GM19438 (cell line): Measurements from ENCODE around the gene ABCB11.

ENCODE experiments used
- ATAC-seq: cut with Tn5 transposase; IDR thresholded peaks from one replicate; pipeline ENCODE4 v1.9.1; 2021; ENCODE audit warnings: low read depth; ENCODE audit not compliant: unreplicated experiment

ABCB11 gene

DNA sequence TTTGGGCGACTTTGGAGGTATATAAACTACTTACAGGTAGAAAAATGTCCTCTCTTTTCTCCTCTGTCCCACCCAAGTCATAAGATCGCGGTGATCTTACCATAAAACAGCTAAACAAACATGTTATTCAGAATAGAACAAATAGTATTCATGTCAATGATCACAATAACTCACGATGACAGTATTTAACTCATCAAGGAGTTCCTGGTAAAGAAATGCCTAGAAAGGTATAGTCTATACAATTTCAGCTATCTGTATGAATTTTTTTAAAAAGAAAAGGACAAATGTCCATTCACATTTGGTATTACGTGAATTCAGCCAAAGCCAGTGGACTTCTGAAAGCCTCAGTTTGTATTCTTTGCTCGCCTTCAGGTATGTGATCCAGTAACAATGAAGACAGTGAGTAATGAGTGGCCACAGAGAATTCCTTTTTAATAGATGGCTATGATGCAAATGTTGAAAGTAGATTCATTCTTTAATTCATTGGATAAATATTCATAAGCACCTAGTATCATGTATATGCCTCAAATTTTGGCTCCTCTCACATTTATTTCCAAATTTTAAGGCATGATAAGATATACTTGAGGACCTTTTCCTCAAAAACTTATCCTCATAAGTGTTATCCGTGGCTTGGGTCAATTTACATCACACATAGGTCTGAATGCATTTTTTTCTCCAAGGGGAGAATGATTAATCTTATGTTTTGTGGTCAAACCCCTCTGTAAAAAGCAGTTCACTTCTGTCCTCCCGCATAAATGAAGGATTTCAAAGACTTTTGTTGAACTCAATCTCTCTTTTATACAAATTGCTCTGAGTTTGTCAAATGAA is 20.3 kb downstream of the ABCB11 start:
- no peak for ATAC-seq

DNA sequence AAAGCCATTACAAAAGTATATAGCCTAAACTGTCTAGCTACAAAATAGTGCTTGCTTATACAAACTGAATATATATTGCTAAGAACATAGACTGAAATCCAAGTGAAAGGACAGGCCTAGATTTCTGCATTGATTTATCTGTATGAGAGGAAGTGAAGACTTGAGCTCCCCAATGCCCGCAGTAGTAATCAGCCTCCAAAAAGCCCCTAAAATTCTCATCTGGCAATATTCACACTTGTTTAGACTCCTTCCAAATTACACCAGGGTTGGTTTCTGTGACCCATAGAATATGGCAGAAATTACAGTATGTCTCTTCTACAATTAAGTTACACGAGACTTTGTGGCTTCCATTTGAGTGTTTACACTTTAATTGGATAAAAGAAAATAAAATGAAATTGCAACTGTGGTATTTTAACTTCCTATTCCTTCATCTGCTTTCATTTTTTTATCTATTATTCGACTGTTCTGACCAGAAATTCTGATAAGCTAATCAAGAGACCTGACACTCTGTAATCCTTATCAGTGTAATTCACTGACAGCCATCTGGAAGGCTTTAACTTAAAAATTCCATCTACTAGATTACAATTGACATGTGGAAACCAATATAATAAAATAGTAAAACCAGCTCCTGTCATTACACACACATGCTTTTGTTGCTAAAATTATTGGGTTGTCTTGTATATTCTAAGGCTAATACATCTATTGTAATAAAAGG is 21.1 kb downstream of the ABCB11 start:
- ATAC-seq = no peak

DNA sequence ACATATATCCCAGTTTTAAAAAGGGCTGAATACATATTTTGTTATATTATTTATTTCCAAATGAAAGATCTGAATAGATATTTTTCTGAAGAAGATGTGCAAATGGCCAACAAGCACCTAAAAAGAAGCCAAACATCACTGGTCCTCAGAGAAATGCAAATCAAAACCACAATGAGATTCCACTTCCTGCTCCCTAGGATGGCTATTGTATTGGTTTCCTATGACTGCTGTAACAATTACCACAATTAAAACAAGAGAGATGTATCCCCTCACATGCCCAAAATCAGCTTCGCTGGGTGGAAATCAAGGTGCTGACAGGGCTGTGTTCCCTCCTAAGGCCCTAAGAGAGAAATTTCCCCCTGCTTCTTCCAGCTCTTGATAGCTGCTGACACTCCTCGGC is 23.2 kb downstream of the ABCB11 start:
- ATAC-seq = no peak

DNA sequence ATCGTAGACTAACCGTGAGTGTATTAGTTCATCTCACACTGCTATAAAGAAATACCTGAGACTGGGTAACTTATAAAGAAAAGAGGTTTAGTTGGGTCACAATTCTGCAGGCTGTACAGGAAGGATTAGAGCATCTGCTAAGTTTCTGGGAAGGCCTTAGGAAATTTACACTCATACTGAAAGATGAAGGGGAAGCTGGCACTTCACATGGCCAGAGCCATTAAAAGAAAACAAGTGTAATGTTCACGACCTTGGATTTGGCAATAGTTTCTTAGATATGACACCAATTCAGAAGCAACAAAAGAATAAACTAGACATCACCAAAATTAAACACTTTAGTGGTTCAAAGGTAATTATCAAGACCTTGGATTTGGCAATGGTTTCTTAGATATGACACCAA is 23.8 kb downstream of the ABCB11 start:
- no peak for ATAC-seq

DNA sequence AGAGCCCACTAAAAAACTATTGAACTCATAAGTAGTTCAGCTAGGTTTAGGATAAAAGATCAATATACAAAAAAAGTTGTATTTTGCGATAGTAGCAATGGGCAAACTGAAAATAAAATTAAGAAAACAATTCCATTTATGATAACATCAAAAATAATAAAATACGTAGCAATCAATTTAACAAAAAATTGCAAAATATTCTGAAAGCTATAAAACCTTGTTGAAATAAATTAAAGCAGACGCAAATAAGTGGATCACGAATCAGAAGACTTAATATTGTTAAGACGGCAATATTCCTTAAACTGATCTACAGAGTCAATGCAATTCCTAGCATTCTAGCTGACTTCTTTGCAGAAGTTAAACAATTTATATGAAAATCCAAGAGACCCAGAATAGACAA is 24.5 kb downstream of the ABCB11 start:
- ATAC-seq = no peak

DNA sequence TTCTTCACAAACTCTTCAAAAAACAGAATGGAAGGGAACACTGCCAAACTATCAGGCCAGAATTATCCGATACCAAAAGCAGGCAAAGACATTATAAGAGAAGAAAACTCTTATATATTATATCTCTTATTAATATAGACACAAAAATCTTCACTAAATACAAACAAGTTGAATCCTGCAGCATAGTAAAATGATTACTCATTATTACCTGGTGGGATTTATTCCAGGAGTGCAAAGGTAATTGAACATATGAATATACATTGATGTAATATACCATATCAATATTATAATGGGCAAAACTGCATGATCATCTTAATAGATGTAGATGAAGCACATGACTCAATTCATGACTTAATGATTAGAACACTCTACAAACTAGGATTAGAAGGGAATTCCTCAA is 25.1 kb downstream of the ABCB11 start:
- ATAC-seq = no peak

DNA sequence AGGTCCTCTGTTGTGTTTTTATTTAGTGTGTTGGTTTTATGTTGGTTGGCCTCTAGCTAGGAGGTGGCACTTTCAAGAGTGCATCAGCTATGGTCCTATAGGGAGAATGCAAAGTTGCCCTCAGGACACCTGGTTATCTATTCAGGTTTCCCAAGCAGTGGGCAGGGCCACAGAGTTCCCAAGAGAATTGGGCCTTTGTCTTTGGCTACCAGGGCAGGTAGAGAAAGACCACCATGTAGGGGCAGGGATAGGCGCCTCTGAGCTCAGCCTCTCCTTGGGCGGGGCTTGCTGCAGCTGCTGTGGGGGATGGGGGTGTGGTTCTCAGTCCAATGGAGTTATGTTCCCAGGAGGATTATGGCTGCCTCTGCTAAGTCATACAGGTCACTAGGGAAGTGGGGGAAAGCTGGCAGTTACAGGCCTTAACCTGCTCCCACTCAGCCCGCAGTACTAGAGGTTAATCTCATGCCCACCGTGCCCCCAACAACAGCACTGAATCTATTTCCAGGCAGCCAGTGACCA is 26.0 kb downstream of the ABCB11 start:
- no peak for ATAC-seq

DNA sequence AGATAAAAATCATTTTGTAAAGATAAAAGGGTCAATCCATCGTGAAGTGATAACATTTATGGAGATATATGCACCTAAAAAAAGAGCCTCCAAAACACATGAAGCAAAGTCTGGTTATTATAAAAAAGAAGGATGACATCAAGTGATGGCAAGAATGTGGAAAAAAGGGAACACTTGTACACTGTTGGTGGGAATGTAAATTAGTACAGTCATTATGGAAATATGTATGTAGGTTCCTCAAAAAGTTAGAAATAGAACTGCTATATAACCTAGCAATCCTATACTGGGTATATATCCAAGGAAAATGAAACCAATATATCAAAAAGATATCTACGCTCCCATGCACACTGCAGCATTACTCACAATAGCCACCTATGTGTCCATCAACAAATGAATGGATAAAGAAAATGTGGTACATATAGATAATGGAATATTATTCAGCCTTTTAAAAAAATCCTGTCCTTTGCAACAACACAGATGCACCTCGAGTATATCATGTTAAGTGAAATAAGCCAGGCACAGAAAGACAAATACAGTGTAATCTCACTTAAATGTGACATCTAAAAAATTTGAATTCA is 28.9 kb downstream of the ABCB11 start:
- ATAC-seq = no peak

DNA sequence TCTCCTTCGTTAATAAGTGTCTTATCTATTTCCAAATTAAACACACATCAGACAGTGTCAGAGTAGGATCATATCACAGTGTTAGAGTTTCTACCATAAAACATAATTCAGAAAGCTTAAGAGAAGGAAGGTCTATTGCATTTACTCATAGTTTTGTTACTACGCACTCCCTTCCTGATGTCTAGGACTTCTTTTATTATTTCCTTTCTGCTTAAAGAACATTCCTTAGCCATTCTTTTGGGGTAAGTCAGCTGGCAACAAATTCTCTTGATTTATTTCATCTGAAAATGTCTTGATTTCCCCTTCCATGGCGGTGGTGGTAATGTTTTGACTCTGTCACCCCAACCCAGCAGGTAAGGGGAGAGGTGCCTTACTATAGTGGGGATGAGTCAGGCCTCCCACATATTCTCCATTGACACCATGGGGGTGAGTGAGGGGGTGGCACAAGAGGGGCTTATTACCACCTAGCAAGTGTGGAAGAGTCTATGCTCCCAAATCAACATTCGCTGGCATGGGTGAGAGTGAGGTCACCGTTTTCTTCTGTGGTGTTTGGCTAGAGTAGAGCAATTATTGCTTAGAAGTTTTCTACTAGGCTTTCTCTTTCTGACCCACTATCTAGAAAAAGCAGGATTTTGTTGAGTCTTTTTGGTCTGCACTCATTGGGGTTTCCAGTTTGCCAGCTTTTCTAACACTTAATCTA is 29.9 kb downstream of the ABCB11 start:
- no peak for ATAC-seq

DNA sequence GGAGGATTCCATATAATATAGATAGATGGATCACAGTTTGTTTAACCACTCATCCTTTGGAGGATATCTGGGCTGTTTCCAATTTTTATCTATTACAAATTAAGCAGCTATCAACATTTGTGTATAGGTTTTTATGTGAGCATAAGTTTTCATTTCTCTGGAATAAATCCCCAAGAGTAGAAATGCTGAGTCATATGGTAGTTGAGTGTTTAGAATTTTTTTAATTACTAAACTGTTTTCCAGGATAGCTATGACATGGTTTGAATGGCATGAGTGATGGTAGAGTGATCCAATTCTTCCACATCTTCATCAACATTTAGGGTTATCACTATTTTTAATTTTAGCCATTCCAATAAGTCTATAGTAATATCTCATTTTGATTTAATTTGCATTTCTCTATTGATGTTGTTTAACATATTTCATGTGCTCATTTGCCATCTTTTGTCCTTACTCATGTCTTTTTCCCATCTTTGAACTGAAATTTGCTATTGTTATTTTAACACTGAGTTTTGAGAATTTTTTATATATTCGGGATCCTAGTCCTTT is 31.4 kb downstream of the ABCB11 start:
- no peak for ATAC-seq

DNA sequence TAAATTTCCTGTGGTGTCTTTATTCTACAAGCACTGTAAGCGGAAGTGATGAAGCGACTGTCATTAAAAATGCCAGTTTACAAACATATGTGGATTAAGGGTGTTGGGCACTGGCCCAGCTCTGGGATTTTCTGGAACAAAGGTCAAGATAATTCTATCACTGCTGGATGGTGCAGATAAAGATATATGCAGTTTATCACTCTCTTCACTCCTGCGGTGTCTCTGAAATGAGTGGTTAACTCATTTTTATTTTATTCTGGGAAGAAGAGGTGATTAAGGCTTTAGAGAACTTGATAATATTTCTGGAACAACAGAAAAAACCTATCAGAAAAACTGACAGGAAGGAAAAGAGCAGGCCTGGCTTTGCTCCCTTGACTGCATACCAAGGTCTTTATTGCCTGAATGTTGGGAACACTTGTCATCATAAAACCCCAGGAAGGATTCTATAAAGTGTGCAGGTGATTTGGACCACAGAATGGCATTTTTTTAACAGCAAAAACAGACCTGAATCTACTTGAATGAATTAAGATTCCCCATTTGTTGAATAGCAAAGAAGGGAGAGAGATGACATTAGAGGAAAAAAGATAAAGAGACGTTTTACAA is 32.4 kb downstream of the ABCB11 start:
- no peak for ATAC-seq

DNA sequence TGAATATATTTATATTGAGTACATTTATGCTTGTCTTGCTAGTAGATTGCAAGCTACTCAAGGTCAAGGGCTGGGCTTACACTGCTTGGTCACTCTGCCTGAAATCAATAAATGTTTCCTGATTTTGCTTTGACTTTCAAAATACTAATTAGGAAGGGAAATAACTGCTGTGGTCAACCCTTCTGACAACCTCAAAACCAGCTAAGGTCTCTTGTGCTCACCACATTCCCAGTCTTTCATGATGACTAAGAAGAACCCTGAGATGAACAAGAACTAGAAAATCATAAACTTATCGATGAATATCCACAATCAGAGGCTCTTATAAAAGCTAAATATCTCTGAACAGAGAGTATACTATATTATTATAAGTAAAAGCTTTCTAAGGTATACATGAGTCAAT is 33.3 kb downstream of the ABCB11 start:
- ATAC-seq = no peak

DNA sequence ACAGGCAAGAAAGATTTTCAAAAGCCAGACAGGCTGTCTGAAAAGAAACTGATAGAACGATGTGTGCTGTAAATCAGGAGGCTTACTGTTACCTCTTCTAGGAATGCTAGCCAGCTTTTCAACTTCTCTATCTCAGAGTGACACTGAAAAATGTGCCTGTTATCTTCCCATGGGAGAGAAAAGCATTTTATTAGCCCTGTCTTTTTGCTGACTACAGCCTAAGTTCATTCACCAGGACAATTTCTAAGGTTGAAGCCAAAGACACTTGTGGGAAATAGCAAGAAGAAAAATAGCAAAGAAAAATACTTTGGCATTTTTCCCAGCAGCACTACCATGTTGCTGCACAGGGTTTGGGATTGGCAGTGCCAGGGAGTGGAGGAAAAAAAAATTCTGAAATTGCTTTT is 34.0 kb downstream of the ABCB11 start:
- ATAC-seq = no peak

DNA sequence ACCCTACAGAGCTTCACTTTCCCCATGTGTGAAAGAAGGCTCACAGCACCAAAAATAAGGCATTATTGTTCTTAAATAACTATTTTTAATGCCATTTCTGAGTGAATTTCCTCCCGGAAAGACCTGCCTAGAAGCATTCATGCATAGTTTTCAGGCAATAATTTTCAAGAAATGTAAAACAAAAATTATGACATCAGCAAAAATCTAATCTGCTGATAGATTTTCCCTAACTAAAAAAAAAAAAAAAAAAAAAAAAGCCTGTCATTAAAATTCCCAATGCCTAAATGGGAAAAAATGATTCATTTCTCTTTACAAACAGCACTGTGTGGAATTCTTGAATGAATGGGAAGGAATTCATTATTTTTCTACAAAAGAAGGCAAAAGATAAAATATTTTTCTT is 35.4 kb downstream of the ABCB11 start:
- no peak for ATAC-seq

DNA sequence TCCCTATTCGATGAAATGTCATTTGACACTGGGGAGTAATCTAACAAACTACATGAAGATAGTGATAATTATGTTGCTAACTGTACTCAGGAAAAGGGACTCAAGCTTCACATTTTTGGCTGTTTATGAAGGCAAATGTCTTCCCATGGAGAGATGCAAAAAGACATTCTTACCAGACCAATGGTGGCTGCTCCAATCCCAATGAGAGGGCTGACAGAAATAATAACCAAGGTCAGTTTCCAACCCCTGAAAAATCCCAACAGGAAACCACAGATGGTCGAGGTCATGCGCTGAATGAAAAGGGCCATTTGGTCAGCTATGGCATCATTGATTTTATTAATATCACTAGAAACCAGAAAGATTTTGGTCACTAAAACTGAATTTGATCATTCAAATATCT is 37.6 kb downstream of the ABCB11 start:
- ATAC-seq = no peak

DNA sequence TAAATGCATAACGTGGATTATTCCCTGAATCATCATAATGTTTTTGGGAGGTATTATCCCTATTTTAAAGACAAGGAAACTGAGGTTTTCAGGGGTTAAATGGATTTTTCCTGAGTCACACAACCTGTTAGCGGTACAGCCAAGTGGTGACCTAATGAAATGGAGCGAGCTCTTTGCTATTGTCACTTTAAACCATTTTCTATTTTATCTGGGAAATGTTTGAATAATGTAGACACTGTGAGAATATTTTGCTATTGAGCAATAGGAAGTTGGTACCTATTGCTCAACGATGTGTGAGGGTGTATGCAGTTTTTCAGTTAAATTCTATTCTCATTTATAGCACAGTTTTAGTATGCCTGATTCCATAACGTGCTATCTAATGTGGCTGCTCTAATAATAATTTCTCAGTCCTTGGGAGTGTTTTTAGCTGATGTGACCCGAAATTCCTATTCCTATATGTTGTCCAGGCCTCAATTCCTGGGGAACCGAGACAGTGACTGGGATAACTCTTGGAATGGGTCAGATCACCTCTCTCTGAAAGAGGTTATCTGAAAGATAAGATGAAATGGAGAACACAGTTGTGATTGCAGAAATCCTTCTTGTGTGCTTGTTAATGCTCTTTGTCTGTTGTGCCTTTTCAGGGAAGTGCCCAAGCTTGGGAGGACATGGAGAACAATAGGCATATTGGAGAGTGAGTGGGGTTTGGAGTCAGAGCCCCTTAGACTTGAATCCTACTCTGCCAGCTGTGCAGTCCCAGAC is 38.4 kb downstream of the ABCB11 start:
- no peak for ATAC-seq

DNA sequence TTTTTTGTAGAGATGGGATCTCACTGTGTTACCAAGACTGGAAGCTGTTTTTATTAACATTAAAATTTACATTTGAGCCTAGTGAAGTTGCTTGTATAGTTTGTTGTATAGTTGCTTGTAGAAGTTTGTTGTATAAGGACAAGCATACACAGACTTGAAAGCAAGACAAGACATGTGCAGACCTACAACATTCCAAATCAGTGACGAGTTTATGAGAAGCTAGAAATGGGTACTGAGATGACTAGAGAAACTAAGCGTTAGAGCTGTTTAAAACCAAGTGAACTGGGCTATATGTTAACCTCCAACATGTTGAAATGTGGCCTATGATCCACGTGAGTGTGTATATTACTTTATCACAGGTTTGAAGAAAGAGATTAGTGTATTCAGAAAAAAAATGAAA is 39.1 kb downstream of the ABCB11 start:
- no peak for ATAC-seq

DNA sequence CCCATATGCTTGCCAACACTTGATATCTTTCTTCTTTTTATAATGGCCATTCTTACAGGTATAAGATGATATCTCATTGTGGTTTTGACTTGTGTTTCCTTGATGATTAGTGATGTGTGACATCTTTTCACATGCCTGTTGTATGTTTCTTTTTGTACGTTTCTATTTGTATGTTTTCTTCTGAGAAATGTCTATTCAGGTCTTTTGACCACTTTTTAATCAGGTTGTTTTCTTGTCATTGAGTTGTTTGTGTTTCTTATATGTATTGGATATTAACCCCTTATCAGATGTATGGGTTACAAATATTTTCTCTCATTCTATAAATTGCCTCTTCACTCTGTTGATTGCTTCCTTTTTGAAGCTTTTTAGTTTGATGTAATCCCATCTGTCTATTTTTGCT is 42.4 kb downstream of the ABCB11 start:
- ATAC-seq = no peak

DNA sequence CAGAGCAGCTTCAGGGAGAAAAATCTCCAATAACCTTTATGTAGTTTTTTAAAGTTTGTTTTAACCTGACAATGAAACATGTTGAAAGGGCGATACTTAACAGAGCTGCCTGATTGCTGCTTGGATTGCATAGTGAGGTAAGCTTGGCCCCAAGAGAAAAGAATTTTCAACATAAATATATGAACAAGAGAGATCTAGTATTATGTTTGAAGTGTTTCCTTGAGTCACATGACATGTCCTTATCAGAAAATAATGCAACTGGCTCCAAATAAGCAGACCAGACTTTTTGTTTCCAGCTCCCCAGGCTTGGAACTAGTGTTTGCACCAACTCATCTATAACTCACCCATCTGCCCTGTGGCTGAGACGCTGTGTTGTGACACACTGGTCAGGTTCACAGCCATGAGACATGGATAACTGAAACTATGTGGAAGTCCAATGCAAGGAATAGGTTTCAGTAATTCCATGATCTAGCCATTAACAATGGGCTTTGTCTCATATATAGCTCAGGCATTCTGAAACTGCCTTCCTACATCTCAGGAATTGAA is 44.7 kb downstream of the ABCB11 start:
- no peak for ATAC-seq
